ENCODE data around the gene GATAD2A. TPM values are rescaled to one million over a fixed set of nuclear protein-coding genes. Genes with fewer than 3 reads are reported as not detected.

GATAD2A gene
- total and polyA plus RNA-seq, 7 donors = 18.5 to 138 (median 30.2) TPM

- Histone ChIP-seq H3K36me3 (no peaks in the 10 kb centered on the region), H3K4me1 (peaks cover 0 to 39% (median 20%) of the 10 kb centered on the region in 4 donors), H3K9me3 (no peaks in the 10 kb centered on the region), H3K27me3 (no peaks in the 10 kb centered on the region), H3K27ac (no peak overlapping the region), H3K4me3 (no peak overlapping the region)
- intact Hi-C loops (cut with DNase I) = no loop called here
- WGBS, 2 donors = 72 to 81% methylated on average over 5 of the region's 5 CpGs
- no peak for TF ChIP-seq EP300 (IDR thresholded peaks at IDR 0.05)
- no peak for TF ChIP-seq CTCF (IDR thresholded peaks at IDR 0.05)
- no peak for TF ChIP-seq POLR2AphosphoS5 (IDR thresholded peaks at IDR 0.05)
- TF ChIP-seq POLR2A (IDR thresholded peaks at IDR 0.05) = no peak
- no peak for DNase-seq
These were observed 19.8 kb downstream of the GATAD2A start for GRCh38 chr19:19425170-19425875.

GRCh38 chr19:19426216-19426615 is 20.7 kb downstream of the GATAD2A start:
- Histone ChIP-seq H3K36me3 (no peaks in the 10 kb centered on the region), H3K27me3 (no peaks in the 10 kb centered on the region), H3K4me3 (no peak overlapping the region), H3K9me3 (no peaks in the 10 kb centered on the region), H3K4me1 (peaks cover 0 to 33% (median 18%) of the 10 kb centered on the region in 4 donors), H3K27ac (no peak overlapping the region)
- 88 to 94% methylated on average over 6 of the region's 6 CpGs for WGBS, 2 donors
- TF ChIP-seq EP300 (IDR thresholded peaks at IDR 0.05) (no peak), CTCF (IDR thresholded peaks at IDR 0.05) (no peak), POLR2A (IDR thresholded peaks at IDR 0.05) (no peak), POLR2AphosphoS5 (IDR thresholded peaks at IDR 0.05) (no peak)
- DNase-seq = no peak
- intact Hi-C loops (cut with DNase I) = no loop called here

GRCh38 chr19:19426799-19427198 is 21.3 kb downstream of the GATAD2A start:
- no peaks in the 10 kb centered on the region for H3K36me3 ChIP-seq
- no peaks in the 10 kb centered on the region for H3K27me3 ChIP-seq
- no peak overlapping the region for H3K4me3 ChIP-seq
- H3K27ac ChIP-seq = no peak overlapping the region
- no peak for TF ChIP-seq CTCF (IDR thresholded peaks at IDR 0.05)
- TF ChIP-seq EP300 (IDR thresholded peaks at IDR 0.05) = no peak
- no peak for TF ChIP-seq POLR2A (IDR thresholded peaks at IDR 0.05)
- TF ChIP-seq POLR2AphosphoS5 (IDR thresholded peaks at IDR 0.05) = no peak
- intact Hi-C loops (cut with DNase I) = no loop called here
- H3K9me3 ChIP-seq = no peaks in the 10 kb centered on the region
- no peak for DNase-seq
- H3K4me1 ChIP-seq = peaks cover 0 to 30% (median 15%) of the 10 kb centered on the region in 4 donors
- WGBS, 2 donors = 94 to 96% methylated on average over 4 of the region's 4 CpGs

GRCh38 chr19:19427302-19427701 is 21.8 kb downstream of the GATAD2A start:
- no peaks in the 10 kb centered on the region for H3K36me3 ChIP-seq
- H3K4me3 ChIP-seq = no peak overlapping the region
- TF ChIP-seq CTCF (IDR thresholded peaks at IDR 0.05) (no peak), EP300 (IDR thresholded peaks at IDR 0.05) (no peak), POLR2AphosphoS5 (IDR thresholded peaks at IDR 0.05) (no peak), POLR2A (IDR thresholded peaks at IDR 0.05) (no peak)
- DNase-seq = no peak
- H3K4me1 ChIP-seq = peaks cover 0 to 29% (median 13%) of the 10 kb centered on the region in 4 donors
- intact Hi-C loops (cut with DNase I) = no loop called here
- 63 to 72% methylated on average over 3 of the region's 3 CpGs for WGBS, 2 donors
- H3K27ac ChIP-seq = no peak overlapping the region
- no peaks in the 10 kb centered on the region for H3K9me3 ChIP-seq
- no peaks in the 10 kb centered on the region for H3K27me3 ChIP-seq

- Histone ChIP-seq H3K4me1 (peaks cover 0 to 30% (median 14%) of the 10 kb centered on the region in 4 donors), H3K27me3 (no peaks in the 10 kb centered on the region), H3K27ac (no peak overlapping the region), H3K4me3 (no peak overlapping the region), H3K9me3 (no peaks in the 10 kb centered on the region), H3K36me3 (no peaks in the 10 kb centered on the region)
- intact Hi-C loops (cut with DNase I) = no loop called here
- no peak for DNase-seq
- no peak for TF ChIP-seq POLR2AphosphoS5 (IDR thresholded peaks at IDR 0.05)
- no peak for TF ChIP-seq POLR2A (IDR thresholded peaks at IDR 0.05)
- no peak for TF ChIP-seq CTCF (IDR thresholded peaks at IDR 0.05)
- no peak for TF ChIP-seq EP300 (IDR thresholded peaks at IDR 0.05)
- 86 to 87% methylated on average over 5 of the region's 5 CpGs for WGBS, 2 donors
These were observed 22.5 kb downstream of the GATAD2A start for GRCh38 chr19:19427944-19428343.

Data from sigmoid colon (tissue), 7 donors.